Endothelial cell of umbilical vein (primary cell): Measurements from ENCODE around the gene MRPL47. TPM values are rescaled to one million over a fixed set of nuclear protein-coding genes. Genes with fewer than 3 reads are reported as not detected.

ENCODE experiments used
- BruUV-seq: library from RNA; stranded (reverse); fragments of 400-500 nt; replicated peaks from 2 replicates; lab custom pipeline; 2021; lab: Mats Ljungman, UMichigan
- CTCF ChIA-PET: fragments of 300-600, 350-600 bp; sonication (Branson Sonifier 250); formaldehyde crosslinking; loops from one replicate; lab custom pipeline; 2021; ENCODE audit warnings: antibody characterized with exemption, inconsistent platforms; lab: Charles Lee
- POLR2A ChIA-PET: fragments of 300-600, 350-600 bp; sonication (Branson Sonifier 250); formaldehyde crosslinking; loops from one replicate; lab custom pipeline; 2021; ENCODE audit warnings: antibody characterized with exemption, inconsistent platforms; lab: Charles Lee
- DNase-seq: peaks from one replicate; pipeline ENCODE4 v3.0.0-alpha.2; 2011; ENCODE audit warnings: low read depth, low spot score
- FAIRE-seq: peaks from 2 replicates; lab custom pipeline; 2011; peaks lifted over from hg19 to GRCh38; lab: Jason Lieb, UNC
- H2AFZ ChIP-seq: 2 replicates; pipeline ENCODE4 v1.6.0; 2012; ENCODE audit warnings: low read depth, low read length, control low read depth, inconsistent platforms
- H3K27ac ChIP-seq: 2 replicates; pipeline ENCODE4 v1.5.1; 2011; ENCODE audit warnings: low read depth, mild to moderate bottlenecking, control low read depth, low read length, moderate library complexity; ENCODE audit not compliant: insufficient read depth
- H3K27me3 ChIP-seq, 2 experiments: 2 replicates each; pipeline versions ENCODE4 v1.6.0 to v1.6.1; 2011; ENCODE audit warnings: low read length in 2 of 2, mixed read lengths in 1 of 2; ENCODE audit not compliant: control insufficient read depth in 2 of 2, insufficient read depth in 2 of 2
- H3K36me3 ChIP-seq, 2 experiments: 2 replicates in 1 of 2; 3 replicates in 1 of 2; pipeline ENCODE4 v1.5.1; 2011; ENCODE audit warnings: low read length in 2 of 2, mild to moderate bottlenecking in 1 of 2, moderate library complexity in 1 of 2; ENCODE audit not compliant: control insufficient read depth in 2 of 2, insufficient read depth in 2 of 2; ENCODE audit errors: extremely low read depth in 1 of 2
- H3K4me1 ChIP-seq: 3 replicates; pipeline ENCODE4 v1.5.1; 2011; ENCODE audit warnings: mild to moderate bottlenecking, low read length; ENCODE audit not compliant: control insufficient read depth, insufficient read depth; ENCODE audit errors: extremely low read depth
- H3K4me2 ChIP-seq: 2 replicates; pipeline ENCODE4 v1.6.1; 2011; ENCODE audit warnings: low read length, control low read depth, mixed read lengths; ENCODE audit not compliant: insufficient read depth
- H3K4me3 ChIP-seq, 3 experiments: fragments of 200-600 bp in 1 of 3; sonication (generic), shearing (Covaris generic) in 1 of 3; replicated peaks in 1 of 3; 2 replicates each; pipeline ENCODE4 v1.5.1; 2011 to 2016; ENCODE audit warnings: control low read depth in 3 of 3, low read length in 3 of 3, mild to moderate bottlenecking in 2 of 3, inconsistent platforms in 1 of 3, low read depth in 1 of 3, moderate library complexity in 1 of 3; ENCODE audit not compliant: insufficient read depth in 1 of 3
- H3K79me2 ChIP-seq: 2 replicates; pipeline ENCODE4 v1.6.0; 2012; ENCODE audit warnings: low read length, inconsistent platforms; ENCODE audit not compliant: control insufficient read depth, insufficient read depth
- H3K9ac ChIP-seq: replicated peaks from 2 replicates; pipeline ENCODE3; 2011; ENCODE audit warnings: low read length, control low read depth; ENCODE audit not compliant: insufficient read depth; ENCODE audit errors: extremely low read depth
- H3K9me1 ChIP-seq: replicated peaks from 3 replicates; pipeline ENCODE4 v1.6.0; 2011; ENCODE audit warnings: mild to moderate bottlenecking, low read length; ENCODE audit not compliant: control insufficient read depth, insufficient read depth; ENCODE audit errors: extremely low read depth
- H3K9me3 ChIP-seq: replicated peaks from 2 replicates; pipeline ENCODE4 v1.5.1; 2012; ENCODE audit warnings: low read length, inconsistent platforms; ENCODE audit not compliant: control insufficient read depth, insufficient read depth
- H4K20me1 ChIP-seq: replicated peaks from 2 replicates; pipeline ENCODE3; 2011; ENCODE audit warnings: mild to moderate bottlenecking, low read length; ENCODE audit not compliant: control insufficient read depth, insufficient read depth; ENCODE audit errors: extremely low read depth
- EZH2 ChIP-seq: IDR thresholded peaks from 2 replicates; pipeline ENCODE4 v1.6.1; 2012; ENCODE audit warnings: borderline replicate concordance, low read depth, mild to moderate bottlenecking, moderate library complexity, low read length, inconsistent platforms; ENCODE audit not compliant: severe bottlenecking
- dilution Hi-C: fragments of 300-500 bp; cut with MboI; formaldehyde crosslinking; loops from one replicate; pipeline ENCODE4 v1.15.0; 2019; ENCODE audit warnings: low sequenced_read_pairs; ENCODE audit not compliant: extremely low pct_ligation_motif_present
- intact Hi-C: fragments of 100-400 bp; cut with micrococcal nuclease; formaldehyde crosslinking; loops from one replicate; pipeline ENCODE4 v1.10.0; 2022
- polyA plus RNA-seq, 4 experiments: library from polyadenylated mRNA; depleted of rRNA in 3 of 4; stranded (reverse) in 3 of 4; unstranded in 1 of 4; fragments of >200 nt; gene quantifications; 2 replicates each; pipeline versions ENCODE4 v1.2.1 to v1.2.3, GENCODE V29; 2011 to 2012; ENCODE audit warnings: missing spikeins in 1 of 4
- total RNA-seq: library from RNA; stranded (reverse); gene quantifications from 2 replicates; pipeline ENCODE4 v1.2.3, GENCODE V29; 2021
- TF ChIP-seq, protein P1 (sequence below), 2 donors: IDR thresholded peaks; 1 replicate in 1 of 2; 2 replicates in 1 of 2; pipeline ENCODE4 v1.5.1; 2011; ENCODE audit warnings: low read length in 2 of 2, mild to moderate bottlenecking in 2 of 2, moderate library complexity in 2 of 2, control low read depth in 1 of 2, inconsistent platforms in 1 of 2, low read depth in 1 of 2; ENCODE audit not compliant: insufficient read depth in 1 of 2; ENCODE audit errors: extremely low read depth in 1 of 2

Gene MRPL47
- total and polyA plus RNA-seq, 2 donors (not counting 3 experiments of a cell fraction or from before 2014, with no cell fraction given): 20.3 to 47.0 TPM

DNA sequence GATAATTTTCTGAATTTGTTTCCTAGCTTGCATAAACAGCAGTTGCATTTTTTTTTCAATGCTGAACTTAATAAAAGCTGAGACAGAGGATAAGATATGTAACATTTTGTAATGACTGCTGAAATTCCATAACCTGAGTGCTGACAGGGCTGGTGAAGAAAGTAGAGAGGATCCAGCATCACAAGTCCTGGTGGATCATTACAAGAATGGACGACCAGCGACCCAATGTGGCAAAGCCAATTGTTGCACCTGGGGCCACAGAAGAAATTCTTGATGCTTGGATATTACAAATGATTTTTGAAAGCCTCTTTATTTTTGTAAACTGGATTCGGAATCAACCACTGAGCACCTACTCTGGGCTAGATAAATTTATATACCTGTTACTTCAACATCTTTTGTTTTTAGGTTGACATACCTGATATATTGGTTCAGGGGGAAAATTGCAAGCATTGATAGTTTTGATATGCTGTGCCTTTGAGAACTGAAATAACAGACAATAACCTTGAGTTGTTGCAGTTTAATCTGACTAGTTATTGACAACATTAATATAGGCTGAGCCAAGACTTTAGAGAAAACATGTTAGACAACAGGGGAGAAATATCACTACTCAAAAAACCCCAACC is 45.6 kb downstream of the MRPL47 start:
- no peak overlapping the region for H3K4me2 ChIP-seq
- no peak overlapping the region for H2AFZ ChIP-seq
- no peak overlapping the region for H3K4me3 ChIP-seq
- intact Hi-C loops (loop anchor here (1.0 to 2.0 kb wide), 7 partner anchors 32 to 544 kb away; partner anchors contain the start of gene GNB4), dilution Hi-C loops (no loop called here)
- DNase-seq: peak; percentile 84
- no peaks in the 10 kb centered on the region for H3K36me3 ChIP-seq
- POLR2A ChIA-PET: no interaction called here
- no peaks in the 10 kb centered on the region for H3K9me3 ChIP-seq
- CTCF ChIA-PET: interaction anchor here (1.0 to 2.8 kb wide), 6 partner anchors 82 to 237 kb away, joined by 3 to 57 read pairs (median 5); no protein-coding TSS in a partner anchor
- no peak for TF ChIP-seq EZH2
- TF ChIP-seq, protein P1, sequence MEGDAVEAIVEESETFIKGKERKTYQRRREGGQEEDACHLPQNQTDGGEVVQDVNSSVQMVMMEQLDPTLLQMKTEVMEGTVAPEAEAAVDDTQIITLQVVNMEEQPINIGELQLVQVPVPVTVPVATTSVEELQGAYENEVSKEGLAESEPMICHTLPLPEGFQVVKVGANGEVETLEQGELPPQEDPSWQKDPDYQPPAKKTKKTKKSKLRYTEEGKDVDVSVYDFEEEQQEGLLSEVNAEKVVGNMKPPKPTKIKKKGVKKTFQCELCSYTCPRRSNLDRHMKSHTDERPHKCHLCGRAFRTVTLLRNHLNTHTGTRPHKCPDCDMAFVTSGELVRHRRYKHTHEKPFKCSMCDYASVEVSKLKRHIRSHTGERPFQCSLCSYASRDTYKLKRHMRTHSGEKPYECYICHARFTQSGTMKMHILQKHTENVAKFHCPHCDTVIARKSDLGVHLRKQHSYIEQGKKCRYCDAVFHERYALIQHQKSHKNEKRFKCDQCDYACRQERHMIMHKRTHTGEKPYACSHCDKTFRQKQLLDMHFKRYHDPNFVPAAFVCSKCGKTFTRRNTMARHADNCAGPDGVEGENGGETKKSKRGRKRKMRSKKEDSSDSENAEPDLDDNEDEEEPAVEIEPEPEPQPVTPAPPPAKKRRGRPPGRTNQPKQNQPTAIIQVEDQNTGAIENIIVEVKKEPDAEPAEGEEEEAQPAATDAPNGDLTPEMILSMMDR (IDR thresholded peaks at IDR 0.05; ENCODE audit: extremely low read depth in 1 of 2, insufficient read depth in 1 of 2, low read depth in 1 of 2, low read length in 2 of 2): peak; percentile 77 to 91
- no TSS peak for BruUV-seq
- no peak overlapping the region for H3K9ac ChIP-seq
- H3K9me1 ChIP-seq: no peaks in the 10 kb centered on the region
- peak; percentile 91 for FAIRE-seq
- no peaks in the 10 kb centered on the region for H4K20me1 ChIP-seq
- no peak overlapping the region for H3K27ac ChIP-seq
- peaks cover 5% of the 10 kb centered on the region for H3K79me2 ChIP-seq
- H3K4me1 ChIP-seq: peaks cover 2% of the 10 kb centered on the region
- H3K27me3 ChIP-seq: no peaks in the 10 kb centered on the region
